A549 (cell line): ENCODE results near the gene KSR1. TPM values are rescaled to one million over a fixed set of nuclear protein-coding genes. Genes with fewer than 3 reads are reported as not detected.

Experiments
- ATAC-seq, 2 experiments: fragments of 200-7000 bp in 1 of 2; fragments of >200 bp in 1 of 2; cut with Nextera tagmentation in 1 of 2; cut with Tn5 transposase in 1 of 2; 3 replicates each; pipeline versions ENCODE4 v1.8.0 to v1.9.1; 2018 to 2020; ENCODE audit warnings: mild to moderate bottlenecking in 1 of 2, moderate library complexity in 1 of 2
- CTCF ChIA-PET: fragments of 300-600 bp; sonication (Branson Sonifier 250); formaldehyde crosslinking; extraction: SDS; loops from one replicate; lab custom pipeline; 2021; ENCODE audit warnings: antibody characterized with exemption, inconsistent platforms; lab: Yijun Ruan, JAX
- POLR2A ChIA-PET: fragments of 350-600 bp; formaldehyde crosslinking; extraction: SDS; loops from one replicate; lab custom pipeline; 2021; ENCODE audit warnings: antibody characterized with exemption, inconsistent platforms; lab: Yijun Ruan, JAX
- DNase-seq, 2 experiments: peaks; one replicate each; pipeline versions ENCODE4 v3.0.0 to v3.0.0-alpha.2; 2011 to 2016; ENCODE audit warnings: low read depth in 1 of 2, low spot score in 1 of 2
- FAIRE-seq: peaks from 2 replicates; lab custom pipeline; 2011; peaks lifted over from hg19 to GRCh38; lab: Jason Lieb, UNC
- H3K27ac ChIP-seq, 2 experiments: fragments of >200 bp; sonication (Bioruptor Twin); formaldehyde crosslinking; 3 replicates each; pipeline ENCODE4 v1.5.1; 2016 to 2017
- H3K4me1 ChIP-seq: fragments of >200 bp; sonication (Bioruptor Twin); formaldehyde crosslinking; 3 replicates; pipeline ENCODE4 v1.6.1; 2016
- H3K4me2 ChIP-seq: fragments of >200 bp; sonication (Bioruptor Twin); formaldehyde crosslinking; 3 replicates; pipeline ENCODE4 v1.6.1; 2016
- H3K4me3 ChIP-seq: fragments of >200 bp; sonication (Bioruptor Twin); formaldehyde crosslinking; 3 replicates; pipeline ENCODE4 v1.5.1; 2016
- H3K9me3 ChIP-seq: fragments of >200 bp; sonication (Bioruptor Twin); formaldehyde crosslinking; 3 replicates; pipeline ENCODE4 v1.6.1; 2016
- CHD4 ChIP-seq: fragments of 200-600 bp; sonication (generic); IDR thresholded peaks from 2 replicates; pipeline ENCODE4 v1.6.1; 2016; ENCODE audit warnings: antibody characterized with exemption, mild to moderate bottlenecking, borderline replicate concordance
- EP300 ChIP-seq, 2 experiments: fragments of >200 bp; sonication (Bioruptor Twin); formaldehyde crosslinking; IDR thresholded peaks; 2 replicates in 1 of 2; 3 replicates in 1 of 2; pipeline ENCODE4 v1.6.1; 2016 to 2017
- ESRRA ChIP-seq: fragments of 150-350 bp; IDR thresholded peaks from 2 replicates; pipeline ENCODE4 v1.6.1; 2014; ENCODE audit warnings: mild to moderate bottlenecking, low read length, borderline replicate concordance
- HDAC2 ChIP-seq: fragments of 200-600 bp; sonication (generic); IDR thresholded peaks from 2 replicates; pipeline ENCODE4 v1.6.1; 2016
- HEYL ChIP-seq: fragments of 250-450 bp; sonication (Bioruptor Pico); IDR thresholded peaks from 2 replicates; pipeline ENCODE4 v1.8.0; 2021; ENCODE audit warnings: mild to moderate bottlenecking, moderate library complexity
- HOXA7 ChIP-seq: fragments of 250-450 bp; sonication (Bioruptor Pico); IDR thresholded peaks from 2 replicates; pipeline ENCODE4 v1.5.0; 2020; ENCODE audit warnings: mild to moderate bottlenecking, moderate library complexity
- HOXB13 ChIP-seq: fragments of 250-450 bp; sonication (Bioruptor Pico); IDR thresholded peaks from 2 replicates; pipeline ENCODE4 v1.5.0; 2020; ENCODE audit warnings: low read depth, mild to moderate bottlenecking, moderate library complexity
- HOXB5 ChIP-seq: fragments of 250-450 bp; sonication (Bioruptor Pico); IDR thresholded peaks from 2 replicates; pipeline ENCODE4 v1.5.0; 2020; ENCODE audit warnings: mild to moderate bottlenecking, moderate library complexity
- JUN ChIP-seq, 2 experiments: fragments of >200 bp; sonication (Bioruptor Twin); formaldehyde crosslinking; IDR thresholded peaks; 2 replicates in 1 of 2; 3 replicates in 1 of 2; pipeline ENCODE4 v1.6.1; 2016 to 2017
- KDM1A ChIP-seq: fragments of 200-600 bp; sonication (generic); IDR thresholded peaks from 2 replicates; pipeline ENCODE4 v1.6.1; 2016; ENCODE audit warnings: low read depth, mild to moderate bottlenecking
- MAFK ChIP-seq: fragments of 450-650 bp; IDR thresholded peaks from 2 replicates; pipeline ENCODE4 v1.6.1; 2014; ENCODE audit not compliant: partially characterized antibody
- MAZ ChIP-seq: fragments of 150-350 bp; IDR thresholded peaks from 2 replicates; pipeline ENCODE4 v1.6.1; 2014; ENCODE audit warnings: antibody characterized with exemption, low read depth, low read length, borderline replicate concordance
- MYC ChIP-seq: IDR thresholded peaks from 2 replicates; pipeline ENCODE4 v1.6.1; 2012; ENCODE audit warnings: mild to moderate bottlenecking, inconsistent platforms, low read length, improper control_type of control experiment, borderline replicate concordance
- NPAS2 ChIP-seq: fragments of 250-450 bp; sonication (Bioruptor Pico); IDR thresholded peaks from 2 replicates; pipeline ENCODE4 v1.8.0; 2022; ENCODE audit warnings: mild to moderate bottlenecking, moderate library complexity, borderline replicate concordance
- PBX3 ChIP-seq: IDR thresholded peaks from 2 replicates; pipeline ENCODE4 v1.6.1; 2012
- RARB ChIP-seq: fragments of 250-450 bp; sonication (Bioruptor Pico); IDR thresholded peaks from 2 replicates; pipeline ENCODE4 v1.8.0; 2021; ENCODE audit warnings: mild to moderate bottlenecking, moderate library complexity
- RNF2 ChIP-seq: fragments of 200-600 bp; sonication (generic); IDR thresholded peaks from 2 replicates; pipeline ENCODE4 v1.6.1; 2016; ENCODE audit warnings: low read depth, mild to moderate bottlenecking, antibody characterized with exemption, moderate library complexity, borderline replicate concordance
- ZC3H11A ChIP-seq: fragments of 450-650 bp; IDR thresholded peaks from 2 replicates; pipeline ENCODE4 v1.6.1; 2014; ENCODE audit warnings: antibody characterized with exemption, mild to moderate bottlenecking
- ZFP36 ChIP-seq: fragments of 450-650 bp; IDR thresholded peaks from 2 replicates; pipeline ENCODE4 v1.6.1; 2014; ENCODE audit warnings: borderline replicate concordance; ENCODE audit not compliant: partially characterized antibody
- ZNF302 ChIP-seq: fragments of 250-450 bp; sonication (Bioruptor Pico); IDR thresholded peaks from 2 replicates; pipeline ENCODE4 v1.9.0; 2021; ENCODE audit warnings: inconsistent platforms, mild to moderate bottlenecking, moderate library complexity
- WGBS: methylation state at CpG from one replicate; pipeline ENCODE4 v1.1.6; 2017; ENCODE audit errors: missing lambda C conversion rate; 5-methylcytosine and 5-hydroxymethylcytosine counted together
- polyA plus RNA-seq, 4 experiments: library from polyadenylated mRNA; depleted of rRNA in 3 of 4; stranded (reverse); fragments of >200 nt; fragmentation: RNase III in 1 of 4; extraction: RNeasy Plus Mini Kit Qiagen cat#74134 plus additional on column Dnase treatment in 1 of 4; gene quantifications; 2 replicates in 3 of 4; 3 replicates in 1 of 4; pipeline ENCODE4 v1.2.3, GENCODE V29; 2011 to 2017

KSR1 gene
- polyA plus RNA-seq, 2 of the 4 experiments (the other 2 are of a cell fraction): 13.3 to 14.6 TPM

GRCh38 chr17:27495460-27495859, 39.2 kb downstream of the KSR1 start:
- POLR2A ChIA-PET: no interaction called here
- no peak for TF ChIP-seq NPAS2 (CRISPR knock-in tag)
- TF ChIP-seq RNF2: no peak
- TF ChIP-seq CHD4: no peak
- no peak for TF ChIP-seq RARB (CRISPR knock-in tag)
- TF ChIP-seq PBX3: no peak
- TF ChIP-seq ZFP36: no peak
- TF ChIP-seq ZC3H11A: no peak
- TF ChIP-seq HOXB5 (CRISPR knock-in tag): no peak
- TF ChIP-seq ZNF302 (CRISPR knock-in tag): no peak
- no peak for TF ChIP-seq MYC
- TF ChIP-seq HDAC2: no peak
- peak overlapping the region; percentile 84 to 89 for H3K27ac ChIP-seq
- CTCF ChIA-PET: interaction anchor here (1.1 to 24.7 kb wide), 17 partner anchors 10 to 130 kb away, joined by 3 to 575 read pairs (median 12); no protein-coding TSS in a partner anchor
- H3K9me3 ChIP-seq: peaks cover 1% of the 10 kb centered on the region; the same call in 2 of the 3 replicates
- DNase-seq (no peak), FAIRE-seq (no peak), ATAC-seq (no peak; a peak in 1 of 6 replicates)
- H3K4me3 ChIP-seq: peak overlapping the region; percentile 24; the same call in 1 of the 3 replicates
- peak overlapping the region; percentile 88 for H3K4me2 ChIP-seq
- H3K4me1 ChIP-seq: peaks cover 60% of the 10 kb centered on the region
- WGBS: 96% methylated on average over 6 of the region's 6 CpGs

- ChIA-PET CTCF (interaction anchor here (1.0 to 24.7 kb wide), 9 partner anchors 8 to 102 kb away, joined by 3 to 575 read pairs (median 15); no protein-coding TSS in a partner anchor), POLR2A (no interaction called here)
- H3K4me1 ChIP-seq: peaks cover 56% of the 10 kb centered on the region
- DNase-seq (no peak), ATAC-seq (no peak), FAIRE-seq (no peak)
- no peak for TF ChIP-seq MAZ
- H3K9me3 ChIP-seq: peaks cover 7% of the 10 kb centered on the region
- H3K27ac ChIP-seq: peak overlapping the region; percentile 84 to 89
- H3K4me3 ChIP-seq: no peak overlapping the region
- peak overlapping the region; percentile 88 for H3K4me2 ChIP-seq
- 70% methylated on average over 5 of the region's 5 CpGs for WGBS
These were observed 39.8 kb downstream of the KSR1 start for GRCh38 chr17:27496005-27496404.

GRCh38 chr17:27496437-27496943, 40.2 kb downstream of the KSR1 start:
- POLR2A ChIA-PET: no interaction called here
- no peak overlapping the region for H3K4me3 ChIP-seq
- DNase-seq: peak; percentile 53 to 78
- H3K27ac ChIP-seq: peak overlapping the region; percentile 84 to 89
- peak overlapping the region; percentile 88 for H3K4me2 ChIP-seq
- H3K9me3 ChIP-seq: peaks cover 12% of the 10 kb centered on the region
- TF ChIP-seq MAFK: no peak
- no peak for TF ChIP-seq HDAC2
- TF ChIP-seq EP300 (IDR thresholded peaks at IDR 0.05): no peak
- TF ChIP-seq KDM1A: no peak
- TF ChIP-seq HOXA7 (CRISPR knock-in tag): no peak
- no peak for FAIRE-seq
- peak in 1 of 2 experiments; percentile 55; a peak in 3 of 6 replicates for ATAC-seq
- WGBS: 47% methylated on average over 7 of the region's 7 CpGs
- CTCF ChIA-PET: interaction anchor here (1.0 to 24.7 kb wide), 4 partner anchors 8 to 101 kb away, joined by 3 to 575 read pairs (median 4); no protein-coding TSS in a partner anchor
- peaks cover 51% of the 10 kb centered on the region for H3K4me1 ChIP-seq

- DNase-seq: no peak
- Histone ChIP-seq H3K4me2 (peak overlapping the region; percentile 88), H3K4me1 (peaks cover 47% of the 10 kb centered on the region), H3K27ac (peak overlapping the region; percentile 84 to 89), H3K4me3 (no peak overlapping the region), H3K9me3 (peaks cover 15% of the 10 kb centered on the region)
- no peak for FAIRE-seq
- TF ChIP-seq ESRRA (no peak), HOXB13 (CRISPR knock-in tag) (no peak), KDM1A (no peak), JUN (IDR thresholded peaks at IDR 0.05) (no peak), HEYL (no peak), CHD4 (no peak), MAFK (no peak)
- ATAC-seq: no peak
- ChIA-PET POLR2A (no interaction called here), CTCF (interaction anchor here (0.6 to 24.7 kb wide), 6 partner anchors 8 to 261 kb away, joined by 3 to 575 read pairs (median 4); no protein-coding TSS in a partner anchor)
- WGBS: 90% methylated on average over 9 of the region's 9 CpGs
These were observed 40.7 kb downstream of the KSR1 start for GRCh38 chr17:27496971-27497370.
